ENCODE measurements around the gene ACSS1.

DNA sequence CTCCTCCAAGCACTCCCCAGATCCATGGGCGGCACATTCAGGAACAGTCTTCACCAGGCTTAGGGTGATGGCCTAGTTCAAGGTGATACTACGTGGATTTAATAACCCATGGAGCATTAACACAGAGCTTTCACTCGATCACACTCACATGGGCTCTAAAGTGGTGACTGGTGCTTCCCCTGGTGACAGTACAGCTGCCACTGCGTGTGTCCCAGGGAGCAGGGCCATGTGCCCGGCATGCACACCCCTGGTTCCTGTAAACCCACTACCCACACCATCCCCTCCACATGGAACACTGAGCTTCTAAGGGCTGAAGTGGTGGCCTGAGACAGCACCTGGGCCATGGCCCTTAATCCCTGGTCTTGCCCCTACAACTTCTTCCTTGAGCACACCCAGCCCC lies 37.6 kb downstream of the ACSS1 start:
- TF ChIP-seq, protein P1, sequence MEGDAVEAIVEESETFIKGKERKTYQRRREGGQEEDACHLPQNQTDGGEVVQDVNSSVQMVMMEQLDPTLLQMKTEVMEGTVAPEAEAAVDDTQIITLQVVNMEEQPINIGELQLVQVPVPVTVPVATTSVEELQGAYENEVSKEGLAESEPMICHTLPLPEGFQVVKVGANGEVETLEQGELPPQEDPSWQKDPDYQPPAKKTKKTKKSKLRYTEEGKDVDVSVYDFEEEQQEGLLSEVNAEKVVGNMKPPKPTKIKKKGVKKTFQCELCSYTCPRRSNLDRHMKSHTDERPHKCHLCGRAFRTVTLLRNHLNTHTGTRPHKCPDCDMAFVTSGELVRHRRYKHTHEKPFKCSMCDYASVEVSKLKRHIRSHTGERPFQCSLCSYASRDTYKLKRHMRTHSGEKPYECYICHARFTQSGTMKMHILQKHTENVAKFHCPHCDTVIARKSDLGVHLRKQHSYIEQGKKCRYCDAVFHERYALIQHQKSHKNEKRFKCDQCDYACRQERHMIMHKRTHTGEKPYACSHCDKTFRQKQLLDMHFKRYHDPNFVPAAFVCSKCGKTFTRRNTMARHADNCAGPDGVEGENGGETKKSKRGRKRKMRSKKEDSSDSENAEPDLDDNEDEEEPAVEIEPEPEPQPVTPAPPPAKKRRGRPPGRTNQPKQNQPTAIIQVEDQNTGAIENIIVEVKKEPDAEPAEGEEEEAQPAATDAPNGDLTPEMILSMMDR (IDR thresholded peaks at IDR 0.05) = no peak
- TF ChIP-seq EZH2 (IDR thresholded peaks at IDR 0.05) (no peak), EZH2phosphoT487 (IDR thresholded peaks at IDR 0.05) (no peak)

All from neural progenitor cell (in vitro differentiated cells).